Suprapubic skin (tissue), 4 donors: ENCODE measurements around the gene GAS7. TPM values are rescaled to one million over a fixed set of nuclear protein-coding genes. Genes with fewer than 3 reads are reported as not detected.
"Not testable (repeated sequence)": the region's sequence is repeated elsewhere in the genome, so short reads cannot be mapped to it uniquely, and the experiment has no call there.

ENCODE experiments used
- DNase-seq, 2 donors: peaks; one replicate each; pipeline ENCODE4 v3.0.0-alpha.2; 2019; ENCODE audit warnings: low spot score in 2 of 2
- H3K27ac ChIP-seq: fragments of 200-600 bp; sonication (generic); one replicate; pipeline ENCODE4 v1.5.1; 2019
- H3K27me3 ChIP-seq: fragments of 200-600 bp; sonication (generic); one replicate; pipeline ENCODE4 v1.5.1; 2019
- H3K36me3 ChIP-seq: fragments of 200-600 bp; sonication (generic); one replicate; pipeline ENCODE4 v1.5.1; 2019
- H3K4me1 ChIP-seq: fragments of 200-600 bp; sonication (generic); one replicate; pipeline ENCODE4 v1.5.1; 2019
- H3K4me3 ChIP-seq: fragments of 200-600 bp; sonication (generic); one replicate; pipeline ENCODE4 v1.5.1; 2019; ENCODE audit warnings: mild to moderate bottlenecking
- H3K9me3 ChIP-seq: fragments of 200-600 bp; sonication (generic); one replicate; pipeline ENCODE4 v1.5.1; 2019
- EP300 ChIP-seq: sonication (generic); formaldehyde crosslinking; IDR thresholded peaks from one replicate; pipeline ENCODE4 v1.6.1; 2017; ENCODE audit warnings: antibody characterized with exemption
- POLR2A ChIP-seq, 2 donors: fragments of 450-650 bp; IDR thresholded peaks; one replicate each; pipeline ENCODE4 v1.6.1; 2017; ENCODE audit warnings: antibody characterized with exemption in 2 of 2, mild to moderate bottlenecking in 2 of 2, moderate library complexity in 2 of 2
- POLR2AphosphoS5 ChIP-seq, 3 donors: sonication (generic); formaldehyde crosslinking; IDR thresholded peaks; one replicate each; pipeline ENCODE4 v1.6.1; 2017; ENCODE audit warnings: antibody characterized with exemption in 3 of 3
- WGBS: methylation state at CpG from one replicate; pipeline ENCODE4 v1.1.5; 2018; 5-methylcytosine and 5-hydroxymethylcytosine counted together
- total RNA-seq, 4 donors: library from RNA; depleted of rRNA; stranded (reverse); fragments of >200 nt; gene quantifications; one replicate each; pipeline ENCODE4 v1.1.0, GENCODE V29; 2016
- TF ChIP-seq, protein P1 (sequence below), 2 donors: fragments of 200-600 bp in 1 of 2; fragments of 450-650 bp in 1 of 2; sonication (generic) in 1 of 2; IDR thresholded peaks; one replicate each; pipeline ENCODE4 v1.5.1; 2016 to 2019; ENCODE audit warnings: antibody characterized with exemption in 2 of 2, mild to moderate bottlenecking in 1 of 2, moderate library complexity in 1 of 2

GAS7 gene
- total RNA-seq, 4 donors from 2014 or later, result 45.7 to 106 (median 74.2) TPM

DNA sequence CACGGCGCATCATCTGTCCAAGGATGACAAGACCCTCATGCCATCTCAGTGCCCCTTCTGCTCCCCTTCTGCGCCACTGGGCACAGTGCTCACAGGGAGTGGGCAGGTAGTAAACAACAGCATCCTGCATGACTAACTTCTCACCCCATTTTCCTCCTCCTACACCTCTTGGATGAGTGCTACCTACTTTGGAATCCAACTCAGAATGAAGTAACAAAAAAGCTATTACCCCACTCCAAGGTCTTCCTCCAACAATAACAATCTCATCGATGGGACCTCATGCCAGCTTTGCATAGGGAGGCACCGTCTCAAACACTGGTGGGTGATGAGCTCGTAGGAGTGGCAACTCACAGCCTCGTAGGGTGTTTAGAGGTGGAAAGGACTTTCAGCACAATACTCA lies 194.7 kb downstream of the GAS7 start:
- Histone ChIP-seq H3K27ac (peak overlapping the region; percentile 51), H3K9me3 (no peaks in the 10 kb centered on the region), H3K27me3 (no peaks in the 10 kb centered on the region), H3K4me1 (peaks cover 13% of the 10 kb centered on the region), H3K36me3 (no peaks in the 10 kb centered on the region), H3K4me3 (no peak overlapping the region)
- TF ChIP-seq POLR2AphosphoS5 (IDR thresholded peaks at IDR 0.05) (no peak), EP300 (no peak), POLR2A (IDR thresholded peaks at IDR 0.05) (no peak)
- TF ChIP-seq, protein P1, sequence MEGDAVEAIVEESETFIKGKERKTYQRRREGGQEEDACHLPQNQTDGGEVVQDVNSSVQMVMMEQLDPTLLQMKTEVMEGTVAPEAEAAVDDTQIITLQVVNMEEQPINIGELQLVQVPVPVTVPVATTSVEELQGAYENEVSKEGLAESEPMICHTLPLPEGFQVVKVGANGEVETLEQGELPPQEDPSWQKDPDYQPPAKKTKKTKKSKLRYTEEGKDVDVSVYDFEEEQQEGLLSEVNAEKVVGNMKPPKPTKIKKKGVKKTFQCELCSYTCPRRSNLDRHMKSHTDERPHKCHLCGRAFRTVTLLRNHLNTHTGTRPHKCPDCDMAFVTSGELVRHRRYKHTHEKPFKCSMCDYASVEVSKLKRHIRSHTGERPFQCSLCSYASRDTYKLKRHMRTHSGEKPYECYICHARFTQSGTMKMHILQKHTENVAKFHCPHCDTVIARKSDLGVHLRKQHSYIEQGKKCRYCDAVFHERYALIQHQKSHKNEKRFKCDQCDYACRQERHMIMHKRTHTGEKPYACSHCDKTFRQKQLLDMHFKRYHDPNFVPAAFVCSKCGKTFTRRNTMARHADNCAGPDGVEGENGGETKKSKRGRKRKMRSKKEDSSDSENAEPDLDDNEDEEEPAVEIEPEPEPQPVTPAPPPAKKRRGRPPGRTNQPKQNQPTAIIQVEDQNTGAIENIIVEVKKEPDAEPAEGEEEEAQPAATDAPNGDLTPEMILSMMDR (IDR thresholded peaks at IDR 0.05), result no peak
- 74% methylated on average over 7 of the region's 7 CpGs for WGBS
- DNase-seq, result peak; percentile 28 to 44

DNA sequence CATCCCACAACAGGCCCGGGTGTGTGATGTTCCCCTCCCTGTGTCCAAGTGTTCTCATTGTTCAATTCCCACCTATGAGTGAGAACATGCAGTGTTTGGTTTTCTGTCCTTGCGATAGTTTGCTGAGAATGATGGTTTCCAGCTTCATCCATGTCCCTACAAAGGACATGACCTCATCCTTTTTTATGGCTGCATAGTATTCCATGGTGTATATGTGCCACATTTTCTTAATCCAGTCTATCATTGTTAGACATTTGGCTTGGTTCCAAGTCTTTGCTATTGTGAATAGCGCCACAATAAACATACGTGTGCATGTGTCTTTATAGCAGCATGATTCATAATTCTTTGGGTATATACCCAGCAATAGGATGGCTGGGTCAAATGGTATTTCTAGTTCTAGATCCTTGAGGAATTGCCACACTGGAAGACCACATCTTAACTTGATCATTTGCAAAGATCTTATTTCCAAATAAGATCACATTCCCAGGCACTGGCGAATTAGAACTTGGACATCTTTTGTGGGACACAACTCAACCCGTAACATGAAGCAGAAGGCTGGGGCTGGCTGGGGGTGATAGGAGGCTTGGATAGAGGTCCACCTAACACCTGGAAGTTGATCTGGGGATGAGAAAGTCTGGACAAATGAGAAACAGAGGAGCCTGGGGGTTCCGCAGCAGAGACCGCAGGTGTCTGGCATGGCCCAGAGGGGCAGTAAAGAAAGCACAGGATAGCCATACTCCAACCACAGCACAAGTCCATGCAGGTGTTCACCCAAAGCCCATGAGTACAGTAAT lies 195.6 kb downstream of the GAS7 start:
- H3K27me3 ChIP-seq, H3K4me3 ChIP-seq, H3K36me3 ChIP-seq, H3K9me3 ChIP-seq, DNase-seq: not testable (repeated sequence)
- Histone ChIP-seq H3K4me1 (peaks cover 12% of the 10 kb centered on the region), H3K27ac (peak overlapping the region; percentile 51)
- 93% methylated on average over 8 of the region's 8 CpGs for WGBS

DNA sequence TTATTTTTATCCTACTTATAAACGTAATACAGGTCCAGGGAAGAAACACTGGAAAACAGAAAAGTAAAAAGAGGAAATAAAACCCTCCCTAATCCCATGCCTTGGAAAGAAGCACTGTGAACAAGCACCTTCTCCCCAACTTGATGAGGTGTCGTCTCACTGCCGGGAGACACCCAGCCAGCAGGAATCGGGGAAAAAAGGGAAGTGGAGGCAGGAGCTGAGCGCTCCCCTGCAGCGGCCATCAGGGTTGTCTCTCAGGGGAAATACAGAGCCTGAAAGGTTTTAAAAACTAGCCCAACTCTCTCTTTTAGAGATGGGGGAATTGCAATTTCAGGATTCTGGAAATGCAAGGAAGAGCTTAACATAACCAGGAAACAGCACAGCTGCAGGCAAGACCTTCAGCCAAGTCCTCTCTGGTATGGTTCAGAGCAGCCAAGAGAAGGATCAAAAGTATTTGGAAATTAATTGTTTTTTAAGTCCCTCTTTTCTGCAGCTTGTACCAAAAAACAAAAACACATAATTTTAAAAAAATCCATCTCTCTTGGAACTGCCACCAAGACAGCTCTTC lies 197.0 kb downstream of the GAS7 start:
- TF ChIP-seq, protein P1 (IDR thresholded peaks at IDR 0.05), result no peak
- TF ChIP-seq EP300 (no peak), POLR2AphosphoS5 (IDR thresholded peaks at IDR 0.05) (no peak), POLR2A (IDR thresholded peaks at IDR 0.05) (no peak)
- Histone ChIP-seq H3K4me3 (no peak overlapping the region), H3K27me3 (no peaks in the 10 kb centered on the region), H3K27ac (no peak overlapping the region), H3K36me3 (no peaks in the 10 kb centered on the region), H3K9me3 (no peaks in the 10 kb centered on the region), H3K4me1 (peaks cover 9% of the 10 kb centered on the region)
- peak in 1 of 2 donors; percentile 42 for DNase-seq
- 44% methylated on average over 6 of the region's 6 CpGs for WGBS

DNA sequence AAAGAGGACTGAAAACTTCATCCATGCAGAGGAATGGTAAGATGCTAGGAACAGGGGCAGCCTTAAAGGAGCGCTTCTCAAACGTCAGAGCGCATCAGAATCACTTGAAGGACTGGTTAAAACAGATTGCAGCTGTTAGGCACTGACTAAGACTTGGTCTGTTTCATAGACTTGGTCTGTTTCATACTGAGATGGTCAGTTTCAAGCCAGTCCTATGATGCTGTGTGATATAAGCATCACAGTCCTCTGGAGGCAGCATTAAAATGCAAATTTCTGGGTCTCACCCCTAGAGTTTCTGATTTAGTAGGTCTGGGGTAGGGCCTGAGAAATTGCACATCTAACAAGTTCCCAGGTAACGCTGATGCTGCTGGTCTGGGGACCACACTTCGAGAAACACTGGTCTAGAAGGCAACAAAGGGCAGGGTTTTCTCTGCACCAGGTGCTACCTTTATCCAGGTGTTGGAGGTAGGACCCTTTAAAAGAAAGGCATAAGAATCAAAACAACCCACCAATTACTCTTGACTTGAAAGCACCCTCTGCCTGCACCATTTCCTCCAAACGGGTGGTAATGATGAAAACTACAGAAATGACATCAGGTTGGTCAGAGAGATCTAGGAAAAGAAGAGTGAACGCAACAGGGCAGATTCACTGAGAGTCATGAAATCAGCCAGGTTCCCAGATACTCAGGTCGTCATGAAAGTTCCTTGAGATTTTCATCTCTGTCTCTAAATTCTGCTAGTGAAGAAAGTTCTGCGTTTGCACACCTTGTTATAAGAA lies 198.3 kb downstream of the GAS7 start:
- H3K27me3 ChIP-seq, result no peaks in the 10 kb centered on the region
- WGBS, result 84% methylated on average over 9 of the region's 9 CpGs
- TF ChIP-seq POLR2A (IDR thresholded peaks at IDR 0.05) (no peak), POLR2AphosphoS5 (IDR thresholded peaks at IDR 0.05) (no peak), EP300 (no peak)
- TF ChIP-seq, protein P1 (IDR thresholded peaks at IDR 0.05), result no peak
- DNase-seq, result no peak
- peaks cover 9% of the 10 kb centered on the region for H3K4me1 ChIP-seq
- no peak overlapping the region for H3K4me3 ChIP-seq
- H3K27ac ChIP-seq, result no peak overlapping the region
- H3K36me3 ChIP-seq, result no peaks in the 10 kb centered on the region
- H3K9me3 ChIP-seq, result no peaks in the 10 kb centered on the region

DNA sequence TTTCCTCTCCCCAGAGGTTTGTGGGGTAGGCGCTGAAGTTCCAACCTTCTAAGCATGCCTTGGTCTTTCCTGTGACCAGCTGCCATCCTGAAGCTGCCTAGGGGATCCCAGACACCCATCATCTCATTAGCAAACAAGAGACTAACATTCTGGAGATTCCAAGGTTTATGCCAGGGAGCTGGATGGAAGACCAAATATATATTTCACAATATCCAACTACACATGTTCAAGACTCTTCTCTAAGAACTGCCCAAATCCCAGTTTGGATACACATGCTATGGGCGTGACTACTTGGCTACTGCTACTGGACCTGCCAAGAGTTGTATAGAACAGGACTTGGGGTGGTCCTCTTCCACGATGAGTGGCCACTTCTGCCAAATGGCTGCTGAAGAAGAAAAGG lies 200.3 kb downstream of the GAS7 start:
- Histone ChIP-seq H3K4me3 (no peak overlapping the region), H3K9me3 (no peaks in the 10 kb centered on the region), H3K4me1 (peaks cover 9% of the 10 kb centered on the region), H3K27ac (no peak overlapping the region), H3K27me3 (no peaks in the 10 kb centered on the region), H3K36me3 (no peaks in the 10 kb centered on the region)
- no peak for TF ChIP-seq EP300
- TF ChIP-seq POLR2AphosphoS5 (IDR thresholded peaks at IDR 0.05), result no peak
- TF ChIP-seq POLR2A (IDR thresholded peaks at IDR 0.05), result no peak
- TF ChIP-seq, protein P1 (IDR thresholded peaks at IDR 0.05), result no peak
- WGBS, result 61% methylated on average over 3 of the region's 3 CpGs
- no peak for DNase-seq
